ENCODE measurements around the gene CPED1.

- TF ChIP-seq POLR2AphosphoS5 (IDR thresholded peaks at IDR 0.05; ENCODE audit: borderline replicate concordance, low read depth, low read length) (no peak), EZH2 (IDR thresholded peaks at IDR 0.05) (no peak), FOXP2 (optimal IDR thresholded peaks at IDR 0.05; ENCODE audit: control extremely low read depth, extremely low read length, insufficient read depth) (no peak)
These were observed 207.8 kb downstream of the CPED1 start for GRCh38 chr7:121196286-121196685.
